ENCODE data around the gene OGFR.

- no peak for TF ChIP-seq POLR2A (IDR thresholded peaks at IDR 0.05; ENCODE audit: low read length)
- TF ChIP-seq GATA1 (IDR thresholded peaks at IDR 0.05; ENCODE audit: low read depth, low read length), result no peak
Observed at GRCh38 chr20:62771396-62772102, 33.1 kb upstream of the OGFR start.

Data from erythroblast (primary cell).